ENCODE measurements around the gene DYNC2LI1.

DYNC2LI1 gene

DNA sequence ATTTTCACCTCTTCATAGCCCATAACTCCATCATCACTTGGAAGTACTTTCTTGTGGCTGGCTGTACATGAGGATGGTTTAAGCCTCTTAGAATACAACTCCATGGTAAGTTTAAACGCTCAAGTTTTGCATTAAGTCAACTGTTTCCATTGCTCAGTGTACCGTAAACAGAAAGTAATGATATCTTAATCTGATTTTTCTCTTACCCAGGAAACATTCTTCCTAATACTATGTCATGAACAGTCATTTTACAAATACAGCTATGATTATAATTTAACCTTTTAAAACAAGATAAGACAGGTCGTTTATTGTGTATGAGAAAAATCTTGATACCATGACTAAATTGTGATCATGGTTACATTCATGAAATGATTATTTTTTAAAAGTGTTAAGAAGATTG lies 11.6 kb upstream of the DYNC2LI1 start:
- ATAC-seq (ENCODE audit: low read depth) (no peak), DNase-seq (ENCODE audit: low spot score) (no peak)
- H3K9me3 ChIP-seq (ENCODE audit: severe bottlenecking), result no peaks in the 10 kb centered on the region
- peaks cover 17% of the 10 kb centered on the region for H3K4me1 ChIP-seq (ENCODE audit: insufficient read depth, poor library complexity, severe bottlenecking)
- no peak overlapping the region for H3K4me3 ChIP-seq (ENCODE audit: severe bottlenecking)
- no peaks in the 10 kb centered on the region for H3K27me3 ChIP-seq (ENCODE audit: insufficient read depth, poor library complexity, severe bottlenecking)
- H3K27ac ChIP-seq (ENCODE audit: poor library complexity, severe bottlenecking), result no peak overlapping the region
- H3K36me3 ChIP-seq (ENCODE audit: low read depth), result no peaks in the 10 kb centered on the region
- TF ChIP-seq CTCF (IDR thresholded peaks at IDR 0.05; ENCODE audit: poor library complexity, severe bottlenecking), result no peak

DNA sequence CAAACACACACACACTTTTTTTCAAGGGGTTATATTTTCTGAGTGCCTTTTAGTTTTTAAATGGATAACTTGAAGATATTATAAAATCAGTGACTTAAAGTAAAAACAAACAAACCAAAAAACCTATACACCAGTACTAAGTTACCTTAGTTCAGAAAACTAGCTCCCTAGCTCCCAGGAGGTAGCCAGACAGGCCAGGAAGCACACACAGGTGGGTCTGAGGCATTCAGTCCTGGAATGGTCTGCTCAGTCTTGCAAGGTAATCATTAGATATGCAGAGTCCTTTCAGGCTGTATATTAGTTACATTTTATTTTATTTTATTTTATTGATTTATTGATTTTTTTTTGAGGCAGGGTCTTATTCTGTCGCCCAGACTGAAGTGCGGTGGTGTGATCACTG lies 10.7 kb upstream of the DYNC2LI1 start:
- no peaks in the 10 kb centered on the region for H3K36me3 ChIP-seq (ENCODE audit: low read depth)
- DNase-seq (ENCODE audit: low spot score) (no peak), ATAC-seq (ENCODE audit: low read depth) (no peak)
- no peak overlapping the region for H3K4me3 ChIP-seq (ENCODE audit: severe bottlenecking)
- H3K4me1 ChIP-seq (ENCODE audit: insufficient read depth, poor library complexity, severe bottlenecking), result peaks cover 17% of the 10 kb centered on the region
- H3K9me3 ChIP-seq (ENCODE audit: severe bottlenecking), result no peaks in the 10 kb centered on the region
- no peak for TF ChIP-seq CTCF (IDR thresholded peaks at IDR 0.05; ENCODE audit: poor library complexity, severe bottlenecking)
- no peaks in the 10 kb centered on the region for H3K27me3 ChIP-seq (ENCODE audit: insufficient read depth, poor library complexity, severe bottlenecking)
- no peak overlapping the region for H3K27ac ChIP-seq (ENCODE audit: poor library complexity, severe bottlenecking)

- TF ChIP-seq CTCF (IDR thresholded peaks at IDR 0.05; ENCODE audit: poor library complexity, severe bottlenecking), result no peak
- Histone ChIP-seq H3K4me3 (ENCODE audit: severe bottlenecking) (no peak overlapping the region), H3K36me3 (ENCODE audit: low read depth) (no peaks in the 10 kb centered on the region), H3K9me3 (ENCODE audit: severe bottlenecking) (no peaks in the 10 kb centered on the region), H3K27me3 (ENCODE audit: insufficient read depth, poor library complexity, severe bottlenecking) (no peaks in the 10 kb centered on the region), H3K4me1 (ENCODE audit: insufficient read depth, poor library complexity, severe bottlenecking) (peaks cover 8% of the 10 kb centered on the region), H3K27ac (ENCODE audit: poor library complexity, severe bottlenecking) (no peak overlapping the region)
- DNase-seq (ENCODE audit: low spot score) (no peak), ATAC-seq (ENCODE audit: low read depth) (no peak)
Measured at GRCh38 chr2:43764086-43764705, 9.6 kb upstream of the DYNC2LI1 start.

- no peak for DNase-seq (ENCODE audit: low spot score)
- no peaks in the 10 kb centered on the region for H3K9me3 ChIP-seq (ENCODE audit: severe bottlenecking)
- no peak overlapping the region for H3K4me3 ChIP-seq (ENCODE audit: severe bottlenecking)
- peak; percentile 97 for ATAC-seq (ENCODE audit: low read depth)
- TF ChIP-seq CTCF (IDR thresholded peaks at IDR 0.05; ENCODE audit: poor library complexity, severe bottlenecking), result no peak
- H3K4me1 ChIP-seq (ENCODE audit: insufficient read depth, poor library complexity, severe bottlenecking), result no peaks in the 10 kb centered on the region
- no peak overlapping the region for H3K27ac ChIP-seq (ENCODE audit: poor library complexity, severe bottlenecking)
- no peaks in the 10 kb centered on the region for H3K36me3 ChIP-seq (ENCODE audit: low read depth)
- H3K27me3 ChIP-seq (ENCODE audit: insufficient read depth, poor library complexity, severe bottlenecking), result no peaks in the 10 kb centered on the region
Measured at GRCh38 chr2:43766006-43766405, 7.8 kb upstream of the DYNC2LI1 start.

DNA sequence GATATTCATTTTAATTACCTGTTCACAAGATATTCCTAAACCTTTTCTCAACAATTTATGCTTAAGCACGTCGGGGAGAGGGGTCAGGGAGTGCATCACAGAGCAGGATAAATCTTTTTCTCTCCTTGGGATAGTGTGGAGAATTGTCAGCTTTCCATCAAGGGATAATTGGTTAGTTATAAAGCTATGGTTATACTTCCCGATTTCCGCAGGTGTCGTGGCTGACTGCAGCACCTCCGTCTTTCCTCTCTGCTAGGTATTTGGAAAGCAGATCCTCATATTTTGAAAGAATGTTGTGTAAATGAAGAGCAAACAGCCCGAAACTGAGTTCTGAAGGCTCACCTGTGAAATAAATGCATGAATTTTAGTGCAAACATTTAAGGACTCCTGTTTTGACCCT lies 778 bp downstream of the DYNC2LI1 start:
- DNase-seq (ENCODE audit: low spot score), result no peak

More for the DNA sequence above, 778 bp downstream of the DYNC2LI1 start:
- ATAC-seq (ENCODE audit: low read depth), result peak; percentile 9; the same call in 1 of the 3 replicates
- Histone ChIP-seq H3K36me3 (ENCODE audit: low read depth) (peaks cover 6% of the 10 kb centered on the region; the same call in 1 of the 2 replicates), H3K4me1 (ENCODE audit: insufficient read depth, poor library complexity, severe bottlenecking) (peaks cover 7% of the 10 kb centered on the region), H3K27me3 (ENCODE audit: insufficient read depth, poor library complexity, severe bottlenecking) (no peaks in the 10 kb centered on the region), H3K9me3 (ENCODE audit: severe bottlenecking) (peaks cover 2% of the 10 kb centered on the region), H3K27ac (ENCODE audit: poor library complexity, severe bottlenecking) (peak overlapping the region; percentile 66), H3K4me3 (ENCODE audit: severe bottlenecking) (peak overlapping the region; percentile 72)
- no peak for TF ChIP-seq CTCF (IDR thresholded peaks at IDR 0.05; ENCODE audit: poor library complexity, severe bottlenecking)

Data from RWPE2 (cell line).